ENCODE results near the gene ELF4. TPM values are rescaled to one million over a fixed set of nuclear protein-coding genes. Genes with fewer than 3 reads are reported as not detected.

Gene ELF4
- total RNA-seq, 1 experiment from 2014 or later = 19.2 TPM

GRCh38 chrX:130145123-130145522 is 34.8 kb upstream of the ELF4 start:
- H3K4me3 ChIP-seq (replicated peaks in 1 of 2; ENCODE audit: low read depth in 1 of 2, low read length in 2 of 2) = no peak overlapping the region
- H4K20me1 ChIP-seq (ENCODE audit: insufficient read depth) = no peaks in the 10 kb centered on the region
- no peak overlapping the region for H2AFZ ChIP-seq (ENCODE audit: low read depth, low read length, poor library complexity, severe bottlenecking)
- no peak overlapping the region for H3K4me2 ChIP-seq (ENCODE audit: low read length)
- BruUV-seq (replicated peaks) = no TSS peak
- intact Hi-C loops (cut with micrococcal nuclease) = no loop called here
- no peaks in the 10 kb centered on the region for H3K9me2 ChIP-seq (ENCODE audit: insufficient read depth)
- no peak overlapping the region for H3K9ac ChIP-seq (ENCODE audit: low read length)
- H3K27ac ChIP-seq (ENCODE audit: low read depth, low read length) = no peak overlapping the region
- H3K27me3 ChIP-seq (ENCODE audit: insufficient read depth, low read length) = no peaks in the 10 kb centered on the region
- ChIA-PET RAD21 (ENCODE audit: low non-redundant PET in 1 of 2, low total read pairs in 2 of 2, uncharacterized antibody in 2 of 2, unreplicated experiment in 2 of 2) (no interaction called here), CTCF (no interaction called here), POLR2A (no interaction called here)
- H3K79me2 ChIP-seq (ENCODE audit: insufficient read depth, low read length) = no peaks in the 10 kb centered on the region
- H3K9me3 ChIP-seq (ENCODE audit: control insufficient read depth in 1 of 2, insufficient read depth in 1 of 2, low read depth in 1 of 2, low read length in 2 of 2) = no peaks in the 10 kb centered on the region
- ATAC-seq (no peak), DNase-seq (ENCODE audit: low read depth, low spot score) (no peak)
- peaks cover 3% of the 10 kb centered on the region in 2 experiments; a peak in 1 of 4 replicates for H3K36me3 ChIP-seq (ENCODE audit: control insufficient read depth in 1 of 2, insufficient read depth in 2 of 2, low read length in 2 of 2)
- TF ChIP-seq ATF3 (IDR thresholded peaks at IDR 0.05) (no peak), ZFX (IDR thresholded peaks at IDR 0.05) (no peak), CEBPB (IDR thresholded peaks at IDR 0.05; ENCODE audit: low read depth) (no peak)
- H3K4me1 ChIP-seq (ENCODE audit: control insufficient read depth in 1 of 2, insufficient read depth in 2 of 2, low read length in 2 of 2) = peaks cover 0 to 9% of the 10 kb centered on the region in 2 experiments; a peak in 1 of 4 replicates

GRCh38 chrX:130144509-130144908 is 34.2 kb upstream of the ELF4 start:
- Histone ChIP-seq H3K79me2 (ENCODE audit: insufficient read depth, low read length) (no peaks in the 10 kb centered on the region), H3K4me1 (ENCODE audit: control insufficient read depth in 1 of 2, insufficient read depth in 2 of 2, low read length in 2 of 2) (peaks cover 0 to 9% of the 10 kb centered on the region in 2 experiments; a peak in 1 of 4 replicates), H3K9me2 (ENCODE audit: insufficient read depth) (no peaks in the 10 kb centered on the region), H3K27me3 (ENCODE audit: insufficient read depth, low read length) (no peaks in the 10 kb centered on the region), H3K4me2 (ENCODE audit: low read length) (no peak overlapping the region), H3K9ac (ENCODE audit: low read length) (no peak overlapping the region), H3K9me3 (ENCODE audit: control insufficient read depth in 1 of 2, insufficient read depth in 1 of 2, low read depth in 1 of 2, low read length in 2 of 2) (no peaks in the 10 kb centered on the region), H2AFZ (ENCODE audit: low read depth, low read length, poor library complexity, severe bottlenecking) (no peak overlapping the region), H4K20me1 (ENCODE audit: insufficient read depth) (no peaks in the 10 kb centered on the region), H3K4me3 (replicated peaks in 1 of 2; ENCODE audit: low read depth in 1 of 2, low read length in 2 of 2) (no peak overlapping the region), H3K27ac (ENCODE audit: low read depth, low read length) (no peak overlapping the region), H3K36me3 (ENCODE audit: control insufficient read depth in 1 of 2, insufficient read depth in 2 of 2, low read length in 2 of 2) (peaks cover 3% of the 10 kb centered on the region in 2 experiments; a peak in 1 of 4 replicates)
- RAD21 ChIA-PET (ENCODE audit: low non-redundant PET in 1 of 2, low total read pairs in 2 of 2, uncharacterized antibody in 2 of 2, unreplicated experiment in 2 of 2) = no interaction called here
- peak; percentile 40; the same call in 1 of the 2 replicates for ATAC-seq
- no TSS peak for BruUV-seq (replicated peaks)
- POLR2A ChIA-PET = no interaction called here
- TF ChIP-seq SIN3A (IDR thresholded peaks at IDR 0.05; ENCODE audit: low read depth) = no peak
- no peak for TF ChIP-seq ATF3 (IDR thresholded peaks at IDR 0.05)
- TF ChIP-seq EZH2 (IDR thresholded peaks at IDR 0.05) = no peak
- TF ChIP-seq CBX3 (IDR thresholded peaks at IDR 0.05; ENCODE audit: low read depth) = no peak
- TF ChIP-seq CEBPB (IDR thresholded peaks at IDR 0.05; ENCODE audit: low read depth) = no peak
- peak in 2 of 3 experiments; percentile 6 to 20; a peak in 1 of 6 replicates for TF ChIP-seq CTCF (IDR thresholded peaks at IDR 0.05 in 2 of 3, conservative IDR thresholded peaks at IDR 0.05 in 1 of 3; ENCODE audit: borderline replicate concordance in 1 of 3, insufficient read depth in 1 of 3, low read depth in 2 of 3, low read length in 2 of 3)
- no peak for TF ChIP-seq YY1 (IDR thresholded peaks at IDR 0.05; ENCODE audit: extremely low read depth, insufficient replicate concordance, low read depth, low read length)
- no peak for TF ChIP-seq SP1 (IDR thresholded peaks at IDR 0.05; ENCODE audit: low read depth)
- TF ChIP-seq JUND (IDR thresholded peaks at IDR 0.05) = no peak
- TF ChIP-seq TCF7L2 (IDR thresholded peaks at IDR 0.05; ENCODE audit: borderline replicate concordance, extremely low read depth, insufficient read depth, insufficient read length) = no peak
- 0 out of 2 replicates have a peak, but pooled peaks have one; percentile 5 for TF ChIP-seq RAD21 (IDR thresholded peaks at IDR 0.05; ENCODE audit: low read depth)
- no peak for TF ChIP-seq ELF1 (IDR thresholded peaks at IDR 0.05; ENCODE audit: borderline replicate concordance, low read depth)
- no peak for TF ChIP-seq POLR2A (IDR thresholded peaks at IDR 0.05; ENCODE audit: borderline replicate concordance, extremely low read depth, insufficient read depth, insufficient read length)
- no peak for TF ChIP-seq FOSL1 (IDR thresholded peaks at IDR 0.05; ENCODE audit: low read depth)
- CTCF ChIA-PET = no interaction called here
- DNase-seq (ENCODE audit: low read depth, low spot score) = no peak
- intact Hi-C loops (cut with micrococcal nuclease) = no loop called here
